GM23338 (cell line): ENCODE measurements around the gene ZDHHC6. TPM values are rescaled to one million over a fixed set of nuclear protein-coding genes. Genes with fewer than 3 reads are reported as not detected.
A peak's percentile ranks its signal among the peaks of the same experiment; 100 is the strongest.

Experiments used
- ATAC-seq: fragments of 200-7000 bp; cut with Tn5 transposase; 3 replicates; pipeline ENCODE4 v1.9.1; 2020
- DNase-seq: peaks from one replicate; pipeline ENCODE4 v3.0.0-alpha.2; 2015; ENCODE audit warnings: low spot score
- H2AFZ ChIP-seq: fragments of 200-600 bp; sonication (generic); 2 replicates; pipeline ENCODE4 v1.8.0; 2016; ENCODE audit warnings: antibody characterized with exemption, mild to moderate bottlenecking, moderate library complexity
- H3F3A ChIP-seq: fragments of 200-600 bp; sonication (generic); replicated peaks from 2 replicates; pipeline ENCODE4 v1.8.0; 2017; ENCODE audit warnings: antibody characterized with exemption, mixed run types, low read depth
- H3K27ac ChIP-seq: fragments of 200-600 bp; sonication (generic); 2 replicates; pipeline ENCODE4 v1.6.1; 2016; ENCODE audit warnings: low read depth
- H3K27me3 ChIP-seq: fragments of 200-600 bp; sonication (generic); 2 replicates; pipeline ENCODE4 v1.8.0; 2016; ENCODE audit warnings: mild to moderate bottlenecking, mixed run types, moderate library complexity; ENCODE audit not compliant: insufficient read depth
- H3K36me3 ChIP-seq: fragments of 200-600 bp; sonication (generic); 2 replicates; pipeline ENCODE4 v1.8.0; 2016; ENCODE audit warnings: mild to moderate bottlenecking; ENCODE audit not compliant: insufficient read depth
- H3K4me1 ChIP-seq: fragments of 200-600 bp; sonication (generic); 2 replicates; pipeline ENCODE4 v1.8.0; 2016; ENCODE audit warnings: mild to moderate bottlenecking, moderate library complexity; ENCODE audit not compliant: insufficient read depth
- H3K4me2 ChIP-seq: fragments of 200-600 bp; sonication (generic); 2 replicates; pipeline ENCODE4 v1.7.1; 2017; ENCODE audit warnings: mixed run types
- H3K4me3 ChIP-seq: fragments of 200-600 bp; sonication (generic); 2 replicates; pipeline ENCODE4 v1.6.1; 2016; ENCODE audit warnings: mixed run types
- H3K79me2 ChIP-seq: fragments of 200-600 bp; sonication (generic); replicated peaks from 2 replicates; pipeline ENCODE4 v1.8.0; 2017; ENCODE audit warnings: mild to moderate bottlenecking; ENCODE audit not compliant: insufficient read depth
- H3K9me2 ChIP-seq: fragments of 200-600 bp; sonication (generic); 2 replicates; pipeline ENCODE4 v1.8.0; 2017; ENCODE audit not compliant: insufficient read depth
- H4K20me1 ChIP-seq: fragments of 200-600 bp; sonication (generic); replicated peaks from 2 replicates; pipeline ENCODE4 v1.8.0; 2017; ENCODE audit warnings: mild to moderate bottlenecking; ENCODE audit not compliant: insufficient read depth
- H3K27ac Mint-ChIP-seq: 2 replicates; pipeline ENCODE4 v1.8.0; 2020; ENCODE audit warnings: inconsistent platforms, mild to moderate bottlenecking, moderate library complexity, mixed read lengths
- H3K27me3 Mint-ChIP-seq: 3 replicates; pipeline ENCODE4 v1.8.0; 2022; ENCODE audit warnings: low read depth, mild to moderate bottlenecking, moderate library complexity, mixed read lengths, inconsistent platforms; ENCODE audit not compliant: insufficient read depth, poor library complexity
- H3K36me3 Mint-ChIP-seq: 3 replicates; pipeline ENCODE4 v1.8.0; 2021; ENCODE audit warnings: low read depth, mild to moderate bottlenecking, inconsistent platforms, moderate library complexity, mixed read lengths
- H3K4me1 Mint-ChIP-seq: 3 replicates; pipeline ENCODE4 v1.8.0; 2020; ENCODE audit warnings: mild to moderate bottlenecking, inconsistent platforms, mixed read lengths
- H3K4me3 Mint-ChIP-seq: 3 replicates; pipeline ENCODE4 v1.8.0; 2021; ENCODE audit warnings: moderate library complexity, mild to moderate bottlenecking, inconsistent platforms, mixed read lengths
- H3K9me3 Mint-ChIP-seq: 3 replicates; pipeline ENCODE4 v1.8.0; 2020; ENCODE audit warnings: moderate library complexity, mild to moderate bottlenecking, inconsistent platforms, mixed read lengths
- CTCF ChIP-seq, 2 experiments: fragments of 200-600 bp in 1 of 2; sonication (generic) in 1 of 2; conservative IDR thresholded peaks; 2 replicates each; pipeline versions ENCODE4 v1.5.1 to v1.6.1; 2016 to 2017; ENCODE audit warnings: antibody characterized with exemption in 2 of 2, low read depth in 2 of 2, mild to moderate bottlenecking in 2 of 2, moderate library complexity in 1 of 2
- JUNB ChIP-seq: IDR thresholded peaks from one replicate; pipeline ENCODE4 v1.6.1; 2016; ENCODE audit warnings: antibody characterized with exemption; ENCODE audit not compliant: unreplicated experiment
- POLR2AphosphoS5 ChIP-seq: IDR thresholded peaks from 2 replicates; pipeline ENCODE4 v1.6.1; 2016; ENCODE audit warnings: antibody characterized with exemption, low read depth
- REST ChIP-seq: IDR thresholded peaks from one replicate; pipeline ENCODE4 v1.6.1; 2018; ENCODE audit warnings: antibody characterized with exemption; ENCODE audit not compliant: unreplicated experiment
- STAT1 ChIP-seq: IDR thresholded peaks from one replicate; pipeline ENCODE4 v1.6.1; 2016; ENCODE audit warnings: antibody characterized with exemption; ENCODE audit not compliant: unreplicated experiment
- ZNF114 ChIP-seq: fragments of 250-450 bp; sonication (Bioruptor Pico); IDR thresholded peaks from 2 replicates; pipeline ENCODE4 v1.5.0; 2020; ENCODE audit warnings: mild to moderate bottlenecking, moderate library complexity
- polyA plus RNA-seq: library from polyadenylated mRNA; unstranded; fragments of >200 nt; fragmentation: Nextera tagmentation; extraction: Ambion mirVana; gene quantifications from 2 replicates; pipeline ENCODE4 v1.2.1, GENCODE V29; 2016
- total RNA-seq: library from RNA; depleted of rRNA; stranded (reverse); fragments of >200 nt; shearing (Covaris generic); gene quantifications from 2 replicates; pipeline ENCODE4 v1.2.3, GENCODE V29; 2014

ZDHHC6 gene
- total and polyA plus RNA-seq, 2 experiments from 2014 or later = 24.6 to 33.7 TPM

- no peak overlapping the region for H3K4me3 Mint-ChIP-seq
- H3K4me2 ChIP-seq = no peak overlapping the region
- TF ChIP-seq ZNF114 (CRISPR knock-in tag) (no peak), JUNB (no peak), CTCF (conservative IDR thresholded peaks at IDR 0.05; ENCODE audit: low read depth in 2 of 2) (peak; percentile 75 to 87), STAT1 (no peak)
- peaks cover 3% of the 10 kb centered on the region; the same call in 2 of the 3 replicates for H3K36me3 Mint-ChIP-seq
- no peaks in the 10 kb centered on the region for H3K36me3 ChIP-seq
- no peaks in the 10 kb centered on the region for H3K27me3 Mint-ChIP-seq
- no peaks in the 10 kb centered on the region for H4K20me1 ChIP-seq
- no peak overlapping the region for H2AFZ ChIP-seq
- no peaks in the 10 kb centered on the region for H3F3A ChIP-seq
- H3K27me3 ChIP-seq = no peaks in the 10 kb centered on the region
- peaks cover 10% of the 10 kb centered on the region; the same call in 2 of the 3 replicates for H3K4me1 Mint-ChIP-seq
- no peak overlapping the region for H3K27ac Mint-ChIP-seq
- H3K27ac ChIP-seq = no peak overlapping the region
- H3K9me2 ChIP-seq = no peaks in the 10 kb centered on the region
- H3K9me3 Mint-ChIP-seq = no peaks in the 10 kb centered on the region
- no peaks in the 10 kb centered on the region; the same call in 1 of the 2 replicates for H3K4me1 ChIP-seq
- ATAC-seq (peak; percentile 79), DNase-seq (peak; percentile 71)
- no peaks in the 10 kb centered on the region for H3K79me2 ChIP-seq
- no peak overlapping the region for H3K4me3 ChIP-seq
Observed at GRCh38 chr10:112471878-112472487, 25.3 kb upstream of the ZDHHC6 start.

- peaks cover 6% of the 10 kb centered on the region; the same call in 2 of the 3 replicates for H3K4me1 Mint-ChIP-seq
- Histone ChIP-seq H3K4me3 (no peak overlapping the region), H3K36me3 (peaks cover 15% of the 10 kb centered on the region; the same call in 1 of the 2 replicates), H2AFZ (no peak overlapping the region), H3K9me2 (no peaks in the 10 kb centered on the region), H3F3A (no peaks in the 10 kb centered on the region), H3K27me3 (no peaks in the 10 kb centered on the region), H3K4me1 (no peaks in the 10 kb centered on the region; the same call in 1 of the 2 replicates), H3K79me2 (no peaks in the 10 kb centered on the region), H4K20me1 (no peaks in the 10 kb centered on the region), H3K4me2 (no peak overlapping the region), H3K27ac (no peak overlapping the region)
- H3K27ac Mint-ChIP-seq = no peak overlapping the region
- H3K4me3 Mint-ChIP-seq = no peak overlapping the region
- peaks cover 3% of the 10 kb centered on the region; the same call in 1 of the 3 replicates for H3K9me3 Mint-ChIP-seq
- DNase-seq (no peak), ATAC-seq (no peak)
- peaks cover 30% of the 10 kb centered on the region for H3K36me3 Mint-ChIP-seq
- no peaks in the 10 kb centered on the region for H3K27me3 Mint-ChIP-seq
- no peak for TF ChIP-seq POLR2AphosphoS5
- TF ChIP-seq STAT1 = no peak
- TF ChIP-seq REST = peak; percentile 64
Observed at GRCh38 chr10:112467541-112468075, 20.9 kb upstream of the ZDHHC6 start.
